ENCODE data around the gene RNF166.
A peak's percentile ranks its signal among the peaks of the same experiment; 100 is the strongest.

Gene RNF166
- total RNA-seq, result 139 to 315 (median 258) reads per million in 4 experiments

GRCh38 chr16:88706229-88706964 is at the start of gene RNF166, which contains the start of gene CTU2:
Gene RNF166 (minus strand): TSS chr16:88706408. CDS start chr16:88706325, 83 bp downstream.
Gene CTU2 (plus strand): TSS chr16:88706503. CDS start chr16:88706531, 28 bp downstream.
- peak; percentile 86 for DNase-seq

DNA sequence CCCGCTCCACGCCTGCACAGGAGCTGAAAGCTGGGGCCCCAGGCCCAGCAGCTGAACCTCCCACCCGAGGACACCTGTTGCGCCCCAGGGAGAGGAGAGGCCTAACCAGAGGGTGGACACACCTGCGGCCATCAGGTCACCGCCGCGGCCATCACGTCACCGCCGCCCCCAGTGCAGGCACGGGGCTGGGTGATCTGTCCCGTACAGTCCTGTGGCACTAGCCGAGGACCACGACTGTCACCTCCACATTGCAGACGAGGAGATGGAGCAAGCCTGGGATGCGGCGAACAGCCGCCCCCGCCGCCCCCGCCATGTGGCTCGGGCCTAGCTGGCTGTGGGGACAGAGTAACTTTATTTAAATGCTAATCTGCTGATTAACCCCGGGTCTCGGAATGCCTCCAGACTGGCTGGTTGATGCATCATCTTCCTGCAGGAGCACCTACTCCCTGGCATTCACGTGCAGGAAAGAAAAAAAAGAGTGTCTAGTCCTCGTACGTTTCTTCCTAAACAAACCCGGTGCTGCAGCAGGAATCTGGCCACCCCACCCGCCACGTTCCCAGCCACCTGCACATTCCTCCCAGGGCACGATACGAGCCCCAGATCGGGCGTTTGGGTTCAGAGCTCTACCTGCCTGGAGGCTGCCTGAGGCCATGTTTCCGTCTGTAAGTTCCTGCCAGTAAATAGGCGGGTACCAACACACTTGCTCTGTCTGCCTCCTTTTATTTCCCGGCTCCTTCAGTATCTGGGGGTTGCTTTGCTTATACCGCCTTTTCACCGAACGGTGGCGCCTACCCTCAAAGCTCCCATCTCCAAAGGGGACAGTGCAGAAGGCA is 48.9 kb upstream of the RNF166 start:
- DNase-seq, result no peak

DNA sequence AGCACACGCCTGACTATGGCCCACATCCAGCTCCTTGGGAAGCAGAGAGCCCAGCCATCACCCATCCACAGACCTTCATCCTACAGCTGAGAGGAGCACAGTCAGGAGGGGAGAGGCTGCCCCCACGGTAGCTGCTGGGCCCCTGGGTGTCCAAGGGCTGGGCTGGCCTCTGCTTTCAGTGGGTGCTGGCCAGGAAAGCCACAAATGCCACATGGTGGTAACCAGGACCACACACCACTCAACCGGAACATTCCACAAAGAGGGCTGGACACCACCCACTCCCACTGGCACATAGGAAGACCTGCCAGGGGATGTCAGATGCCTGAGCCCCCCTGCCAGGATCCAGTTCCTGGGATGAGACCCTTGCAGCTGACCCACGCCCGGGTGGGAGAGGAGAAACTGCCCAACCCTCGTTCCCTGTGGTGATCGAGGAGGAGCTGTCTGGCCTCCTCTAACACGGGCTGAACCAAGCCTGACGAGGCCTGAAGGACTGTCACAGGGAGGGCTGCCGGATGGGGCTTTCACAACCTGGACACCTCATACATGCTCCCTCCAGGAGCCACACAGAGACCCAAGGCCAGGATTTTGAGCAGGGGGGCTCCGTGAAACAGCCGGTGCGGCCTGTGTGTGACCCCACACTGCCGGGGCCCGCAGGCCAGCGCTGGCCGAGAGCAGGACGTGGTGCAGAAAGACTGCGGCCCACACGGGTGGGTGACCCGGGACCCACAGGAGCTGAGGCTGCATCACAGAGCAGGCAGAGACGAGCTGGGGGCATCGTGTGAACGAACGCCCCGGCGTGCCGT is 48.1 kb upstream of the RNF166 start:
- no peak for DNase-seq

GRCh38 chr16:88753602-88754001 is 47.4 kb upstream of the RNF166 start:
- no peak for DNase-seq

DNA sequence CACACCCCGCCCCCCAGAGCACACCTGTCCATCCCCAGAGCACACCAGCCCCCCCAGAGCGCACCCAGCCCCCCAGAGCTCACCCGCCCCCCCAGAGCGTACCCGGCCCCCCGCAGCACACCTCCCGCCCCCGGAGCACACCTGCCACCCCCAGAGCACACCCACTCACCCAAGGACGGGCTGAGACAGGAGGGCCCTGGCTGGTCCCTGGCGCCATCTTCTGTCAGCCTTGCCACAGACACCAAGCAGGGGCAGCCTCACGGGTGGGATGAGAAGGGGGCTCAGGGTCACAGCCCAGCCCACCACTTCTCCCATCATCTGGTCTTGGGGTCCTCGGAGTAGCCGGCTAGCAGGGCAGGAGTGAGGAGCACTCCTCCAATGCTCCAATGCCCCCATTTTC is 47.0 kb upstream of the RNF166 start:
- no peak for DNase-seq

DNA sequence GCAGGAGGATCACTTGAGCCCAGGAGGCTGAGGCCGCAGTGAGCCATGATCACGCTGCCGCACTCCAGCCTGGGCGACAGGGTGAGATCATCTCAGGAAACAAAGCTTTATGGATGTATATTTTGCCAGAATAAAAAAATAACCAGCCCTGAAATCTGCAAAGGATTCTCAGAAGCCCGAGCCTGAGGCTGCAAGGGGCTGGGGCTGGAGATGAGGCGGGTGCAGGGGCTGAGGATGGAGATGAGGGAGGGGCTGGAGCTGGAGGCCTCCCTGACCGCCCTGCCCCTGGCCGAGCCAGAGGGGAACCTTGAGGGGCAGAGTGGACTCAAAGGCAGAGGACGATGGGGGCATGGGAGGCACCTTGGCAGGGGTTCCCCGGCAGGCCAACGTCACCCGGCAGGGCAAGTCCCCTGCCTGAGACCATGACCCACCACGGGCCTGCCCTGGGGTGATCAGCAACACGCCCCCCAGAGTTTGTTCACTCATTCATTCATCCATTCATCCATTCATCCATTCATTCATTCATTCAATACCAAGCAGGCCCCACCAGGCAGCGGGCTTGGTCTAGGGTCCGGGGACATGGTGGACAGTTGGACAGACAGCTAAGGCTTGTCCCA is 46.3 kb upstream of the RNF166 start:
- no peak for DNase-seq

DNA sequence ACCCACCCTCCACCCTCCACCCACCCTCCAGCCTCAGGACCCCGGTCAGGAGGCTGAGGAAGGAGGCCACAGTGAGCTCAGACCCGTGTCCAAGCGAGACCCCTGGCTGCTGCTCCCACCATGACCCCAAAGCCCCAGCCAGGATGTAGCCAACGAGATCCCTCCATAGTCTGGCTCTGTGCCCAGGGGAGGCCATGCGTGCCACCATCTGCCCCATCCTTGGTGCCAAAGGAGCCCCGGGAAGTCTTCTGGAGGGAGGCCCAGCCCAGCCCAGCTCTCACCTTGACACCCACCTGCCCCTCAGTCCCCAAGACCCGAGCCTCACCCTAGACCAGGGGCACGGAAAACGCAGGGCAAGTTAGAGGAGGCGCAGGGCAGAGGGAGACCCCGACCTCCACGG is 44.6 kb upstream of the RNF166 start:
- DNase-seq, result no peak

DNA sequence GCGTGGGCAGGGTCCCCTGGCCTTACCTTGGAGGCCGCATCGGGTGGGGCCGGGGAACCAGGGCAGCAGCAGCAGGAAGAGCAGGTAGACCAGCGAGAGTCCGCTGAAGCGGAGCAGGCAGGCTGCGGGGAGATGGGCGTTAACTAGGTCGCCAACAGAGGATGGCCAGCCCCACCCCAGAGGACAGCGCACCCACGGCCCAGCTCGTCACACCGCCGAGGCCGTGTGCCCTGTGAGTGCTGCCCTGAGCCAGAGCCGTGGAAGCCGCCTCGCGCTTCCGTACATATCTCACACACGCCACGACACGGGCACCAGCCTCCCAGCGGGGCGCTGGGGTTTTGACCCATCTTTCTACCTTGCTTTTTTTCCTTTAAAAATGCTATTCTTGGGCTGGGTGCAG is 43.1 kb upstream of the RNF166 start:
- DNase-seq, result no peak

DNA sequence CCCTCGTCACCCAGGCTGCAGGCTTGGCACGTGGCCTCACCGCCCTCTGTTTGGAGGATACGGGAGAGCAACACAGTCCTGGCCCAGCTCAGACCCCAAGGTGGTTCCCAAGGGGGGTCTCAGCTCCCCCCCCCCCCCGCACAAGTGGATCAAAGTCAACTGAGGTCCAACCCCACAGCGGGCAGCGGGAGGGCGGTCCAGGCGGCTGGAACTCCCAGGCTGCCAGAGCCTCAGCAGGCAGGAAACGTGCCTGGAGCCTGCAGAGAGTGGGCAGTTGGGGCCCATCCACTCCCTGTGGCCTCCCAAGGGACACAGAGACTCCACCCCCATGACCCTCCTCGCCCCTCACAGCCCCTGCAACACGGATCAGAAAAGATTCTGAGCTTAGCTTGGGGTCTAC is 42.2 kb upstream of the RNF166 start:
- no peak for DNase-seq

DNA sequence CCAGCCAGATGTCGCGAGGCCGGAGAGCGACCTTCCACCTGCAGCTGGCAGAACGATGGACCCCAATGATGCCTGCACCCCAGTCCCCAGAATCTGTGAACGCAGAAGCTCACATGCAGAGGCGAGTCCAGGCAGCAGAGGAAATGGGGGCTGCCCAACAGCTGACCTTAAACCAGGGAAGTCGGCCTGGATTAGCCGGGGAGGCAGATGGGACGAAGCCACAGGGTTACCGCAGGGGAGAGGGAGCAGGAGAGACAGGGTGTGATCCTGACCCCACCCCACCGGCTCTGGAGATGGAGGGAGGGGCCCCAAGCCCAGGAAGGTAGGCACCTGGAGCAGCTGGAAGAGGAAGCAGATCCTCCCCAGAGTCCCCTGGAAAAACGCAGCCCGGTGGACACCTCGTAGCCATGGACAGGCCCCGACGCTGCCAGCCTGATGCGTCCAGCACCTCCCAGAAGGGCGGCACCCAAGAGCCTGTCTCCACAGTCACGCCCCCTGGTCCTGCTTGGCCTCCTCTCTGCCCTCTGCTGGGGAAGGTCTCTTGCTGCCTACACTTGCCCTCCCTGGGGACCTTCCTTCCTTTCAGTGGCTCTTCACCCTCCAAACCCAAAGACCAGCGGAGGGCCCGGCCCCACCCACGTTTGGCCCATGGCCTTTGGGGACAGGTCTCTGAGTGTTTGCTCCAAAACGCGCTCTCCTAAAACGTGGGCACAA is 41.5 kb upstream of the RNF166 start:
- DNase-seq, result no peak

DNA sequence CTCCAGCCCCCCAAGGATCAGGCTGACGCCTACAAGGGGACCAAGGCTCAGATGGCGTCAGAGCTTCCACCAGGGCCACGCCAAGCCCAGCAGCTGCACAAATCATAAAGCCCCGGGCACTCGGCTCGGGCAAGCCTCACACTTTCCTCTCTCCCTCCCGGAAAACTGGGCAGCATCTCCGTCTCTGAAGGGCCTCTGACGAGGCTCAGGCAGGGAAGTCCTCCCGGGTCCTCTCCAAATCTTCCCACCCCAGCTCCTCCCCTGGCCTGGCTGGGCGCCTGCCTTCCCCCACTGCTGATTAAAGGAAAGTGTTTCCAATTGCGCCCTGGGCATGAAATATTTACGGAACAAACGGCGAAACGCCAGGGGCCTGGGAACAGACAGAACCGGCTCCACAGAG is 40.3 kb upstream of the RNF166 start:
- no peak for DNase-seq

GRCh38 chr16:88744577-88745521 is 38.6 kb upstream of the RNF166 start:
- DNase-seq, result no peak

- peak; percentile 69 for DNase-seq
These were observed 37.7 kb upstream of the RNF166 start for GRCh38 chr16:88743693-88744576.

DNA sequence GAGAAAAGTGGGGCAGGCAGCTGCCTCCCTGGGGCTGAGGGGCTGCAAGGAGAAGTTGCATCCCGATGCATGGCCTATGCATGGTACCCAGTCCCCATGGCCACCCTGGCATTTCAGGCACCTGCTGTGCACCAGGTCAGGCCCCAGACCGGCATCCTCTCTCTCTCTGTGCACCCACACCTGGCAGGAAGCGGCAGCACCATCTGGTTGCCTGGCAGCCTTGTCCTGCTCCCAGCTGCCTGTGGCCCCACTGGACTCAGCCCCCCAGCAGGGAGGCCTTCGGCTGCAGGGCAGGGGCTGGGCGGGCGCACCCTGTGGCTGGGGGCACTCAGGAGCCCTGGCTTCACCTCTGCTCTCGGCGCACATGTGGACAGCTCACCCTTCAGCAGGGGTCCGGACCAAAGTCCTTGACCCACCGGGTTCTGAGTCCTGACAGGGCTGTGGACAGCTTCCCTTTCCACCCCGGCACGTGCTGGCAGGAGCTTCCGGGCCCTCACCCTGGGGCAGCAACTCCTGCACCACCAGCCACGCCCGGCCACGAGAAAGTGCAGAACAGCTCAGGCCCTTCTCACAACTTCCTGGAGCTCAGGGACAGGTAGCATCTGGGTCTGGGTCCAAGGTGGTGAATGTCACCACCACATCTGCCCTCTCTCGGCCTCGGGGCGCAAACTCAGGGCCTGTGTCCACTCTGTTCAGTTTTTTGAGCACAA is 36.8 kb upstream of the RNF166 start:
- DNase-seq, result no peak

DNA sequence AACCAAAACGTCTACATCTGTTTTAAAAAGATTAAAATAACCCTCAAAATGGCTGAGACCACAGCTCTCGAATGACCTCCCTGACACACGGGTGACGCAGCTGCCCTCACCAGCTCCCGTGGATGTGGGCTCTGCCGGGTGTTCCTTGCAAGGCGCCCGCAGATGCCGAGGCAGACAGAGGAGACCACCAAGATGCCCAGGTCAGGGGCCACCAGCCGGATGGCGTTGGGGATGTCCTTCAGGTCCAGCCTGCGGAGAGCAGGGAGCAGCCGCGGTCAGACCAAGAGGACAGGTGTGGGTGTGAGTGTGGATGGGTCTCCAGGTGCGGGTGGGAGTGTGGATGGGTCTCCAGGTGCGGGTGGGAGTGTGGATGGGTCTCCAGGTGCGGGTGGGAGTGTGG is 35.2 kb upstream of the RNF166 start:
- no peak for DNase-seq

- DNase-seq, result no peak
These were observed 34.5 kb upstream of the RNF166 start for GRCh38 chr16:88740727-88741055.

GRCh38 chr16:88739977-88740726 is 33.9 kb upstream of the RNF166 start:
- DNase-seq, result no peak
